ENCODE data around the gene DOK4.

- no peak for TF ChIP-seq CTCF (IDR thresholded peaks at IDR 0.05; ENCODE audit: insufficient read depth, low read length)
- no peak for TF ChIP-seq POLR2AphosphoS5 (IDR thresholded peaks at IDR 0.05; ENCODE audit: low read depth)
- TF ChIP-seq GABPA (IDR thresholded peaks at IDR 0.05; ENCODE audit: low read depth) = no peak
- TF ChIP-seq SPI1 (IDR thresholded peaks at IDR 0.05; ENCODE audit: borderline replicate concordance, low read depth) = no peak
These were observed 7.5 kb upstream of the DOK4 start for GRCh38 chr16:57493767-57494166.
